ENCODE results near the gene C5orf52. TPM values are rescaled to one million over a fixed set of nuclear protein-coding genes. Genes with fewer than 3 reads are reported as not detected.
A peak's percentile ranks its signal among the peaks of the same experiment; 100 is the strongest.
"Not testable (repeated sequence)": the region's sequence is repeated elsewhere in the genome, so short reads cannot be mapped to it uniquely, and the experiment has no call there.

C5orf52 gene
- total RNA-seq, 2 experiments from 2014 or later: not detected

- POLR2A ChIA-PET: no interaction called here
- CTCF ChIA-PET: interaction anchor here (2.4 kb wide), 1 partner anchor 63 kb away, joined by 7 read pairs; the partner anchor contains the start of gene LSM11
- Mint-ChIP-seq H3K27me3 (no peaks in the 10 kb centered on the region), H3K27ac (no peak overlapping the region), H3K36me3 (no peaks in the 10 kb centered on the region), H3K4me3 (no peak overlapping the region), H3K9me3 (no peaks in the 10 kb centered on the region), H3K4me1 (ENCODE audit: low read depth) (no peaks in the 10 kb centered on the region)
- intact Hi-C loops (cut with micrococcal nuclease): no loop called here
- no peak for DNase-seq
Measured at GRCh38 chr5:157680239-157680638, 8.9 kb downstream of the C5orf52 start.

GRCh38 chr5:157681048-157681447, 9.7 kb downstream of the C5orf52 start:
- ChIA-PET POLR2A (no interaction called here), CTCF (interaction anchor here (1.7 to 2.4 kb wide), 2 partner anchors 9 to 62 kb away, joined by 4 to 7 read pairs; partner anchors contain the start of gene LSM11)
- DNase-seq: no peak
- Mint-ChIP-seq H3K27me3 (no peaks in the 10 kb centered on the region), H3K27ac (no peak overlapping the region), H3K36me3 (no peaks in the 10 kb centered on the region), H3K9me3 (no peaks in the 10 kb centered on the region), H3K4me3 (no peak overlapping the region), H3K4me1 (ENCODE audit: low read depth) (no peaks in the 10 kb centered on the region)
- intact Hi-C loops (cut with micrococcal nuclease): no loop called here

DNA sequence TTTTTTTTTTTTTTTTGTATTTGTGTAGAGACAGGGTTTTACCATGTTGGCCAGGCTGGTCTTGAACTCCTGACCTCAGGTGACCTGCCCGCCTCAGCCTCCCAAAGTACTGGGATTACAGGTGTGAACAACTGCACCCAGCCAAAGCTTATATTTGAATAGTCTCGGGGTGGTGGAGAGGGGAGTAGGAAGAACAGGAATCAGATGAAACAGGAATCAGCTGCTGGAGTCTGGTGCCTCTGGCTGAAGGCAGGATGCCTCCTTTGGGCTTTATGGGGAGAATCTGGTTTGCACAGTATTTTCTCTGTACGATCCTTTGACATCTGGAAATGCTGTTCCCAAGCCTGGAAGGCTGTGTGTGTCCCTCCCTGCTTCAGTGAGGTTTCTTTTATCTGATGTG, 10.9 kb downstream of the C5orf52 start:
- no peak overlapping the region for H3K27ac Mint-ChIP-seq
- H3K9me3 Mint-ChIP-seq: no peaks in the 10 kb centered on the region
- no peaks in the 10 kb centered on the region for H3K4me1 Mint-ChIP-seq (ENCODE audit: low read depth)
- DNase-seq: no peak
- H3K27me3 Mint-ChIP-seq: no peaks in the 10 kb centered on the region
- CTCF ChIA-PET: interaction anchor here (1.7 to 2.4 kb wide), 2 partner anchors 8 to 61 kb away, joined by 4 to 7 read pairs; partner anchors contain the start of gene LSM11
- no peaks in the 10 kb centered on the region for H3K36me3 Mint-ChIP-seq
- intact Hi-C loops (cut with micrococcal nuclease): no loop called here
- POLR2A ChIA-PET: no interaction called here
- H3K4me3 Mint-ChIP-seq: no peak overlapping the region

- H3K27me3 Mint-ChIP-seq; H3K4me3 Mint-ChIP-seq; POLR2A ChIA-PET; CTCF ChIA-PET; DNase-seq; H3K27ac Mint-ChIP-seq; H3K9me3 Mint-ChIP-seq; intact Hi-C loops (cut with micrococcal nuclease); H3K36me3 Mint-ChIP-seq; H3K4me1 Mint-ChIP-seq (ENCODE audit: low read depth): not testable (repeated sequence)
Measured at GRCh38 chr5:157686276-157687197, 15.2 kb downstream of the C5orf52 start.

GRCh38 chr5:157687198-157687554, 15.8 kb downstream of the C5orf52 start:
- Mint-ChIP-seq H3K4me1 (ENCODE audit: low read depth) (no peaks in the 10 kb centered on the region), H3K9me3 (no peaks in the 10 kb centered on the region), H3K36me3 (no peaks in the 10 kb centered on the region), H3K27ac (no peak overlapping the region), H3K4me3 (no peak overlapping the region), H3K27me3 (no peaks in the 10 kb centered on the region)
- intact Hi-C loops (cut with micrococcal nuclease): no loop called here
- ChIA-PET CTCF (no interaction called here), POLR2A (no interaction called here)
- no peak for DNase-seq

- Mint-ChIP-seq H3K36me3 (no peaks in the 10 kb centered on the region), H3K27ac (no peak overlapping the region), H3K27me3 (no peaks in the 10 kb centered on the region), H3K4me3 (no peak overlapping the region), H3K9me3 (no peaks in the 10 kb centered on the region), H3K4me1 (ENCODE audit: low read depth) (no peaks in the 10 kb centered on the region)
- peak; percentile 60 for DNase-seq
- intact Hi-C loops (cut with micrococcal nuclease): no loop called here
- ChIA-PET POLR2A (no interaction called here), CTCF (interaction anchor here (0.5 to 1.7 kb wide), 9 partner anchors 9 to 278 kb away, joined by 3 to 8 read pairs (median 3); partner anchors contain the start of gene LSM11)
Measured at GRCh38 chr5:157689942-157690689, 18.8 kb downstream of the C5orf52 start.

DNA sequence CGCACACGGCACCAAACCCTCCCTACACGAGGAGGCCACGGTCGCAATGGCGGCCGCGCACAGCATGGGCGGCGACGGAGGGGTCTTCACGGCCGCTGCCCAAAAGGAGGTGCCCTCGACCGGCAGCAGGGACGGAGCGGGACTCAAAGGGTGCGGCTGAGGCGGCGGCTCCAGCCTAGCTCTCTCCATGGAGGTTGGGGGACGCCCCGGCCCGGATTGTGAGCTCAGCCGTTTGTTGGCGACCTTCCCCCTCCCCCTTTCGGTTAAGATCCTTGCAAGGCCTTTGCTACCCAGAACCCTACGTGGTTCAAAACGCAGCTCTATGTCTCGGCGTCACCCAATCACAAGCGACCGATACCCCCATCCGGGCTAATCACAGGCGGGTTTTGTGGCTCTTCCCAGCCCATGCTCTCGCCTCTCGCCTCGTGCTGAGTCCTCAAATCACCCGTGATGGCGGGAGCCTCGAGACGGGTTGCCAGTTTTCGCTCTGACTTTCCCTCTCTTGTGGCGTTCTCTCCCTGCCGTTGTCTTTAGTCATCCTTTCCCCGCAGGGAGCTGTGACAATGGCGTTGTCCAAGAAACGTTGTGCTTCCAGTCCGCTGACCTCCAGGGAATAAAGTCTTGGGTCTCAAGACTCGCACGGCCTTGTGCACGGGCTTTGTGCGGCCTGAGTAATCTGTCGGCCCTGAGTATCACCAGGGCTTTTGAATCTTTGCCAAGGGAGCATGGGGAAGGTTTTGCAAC, 19.5 kb downstream of the C5orf52 start:
- Mint-ChIP-seq H3K4me1 (ENCODE audit: low read depth) (no peaks in the 10 kb centered on the region), H3K4me3 (peak overlapping the region; percentile 12), H3K27ac (no peak overlapping the region), H3K9me3 (no peaks in the 10 kb centered on the region), H3K27me3 (no peaks in the 10 kb centered on the region), H3K36me3 (no peaks in the 10 kb centered on the region)
- intact Hi-C loops (cut with micrococcal nuclease): no loop called here
- DNase-seq: no peak
- ChIA-PET CTCF (interaction anchor here (0.9 to 1.7 kb wide), 6 partner anchors 9 to 278 kb away, joined by 3 to 8 read pairs (median 4); partner anchors contain the start of gene LSM11), POLR2A (no interaction called here)

- intact Hi-C loops (cut with micrococcal nuclease); H3K27me3 Mint-ChIP-seq; CTCF ChIA-PET: not testable (repeated sequence)
Measured at GRCh38 chr5:157693816-157694215, 22.5 kb downstream of the C5orf52 start.

GRCh38 chr5:157696154-157696553, 24.8 kb downstream of the C5orf52 start:
- CTCF ChIA-PET; H3K36me3 Mint-ChIP-seq; H3K27me3 Mint-ChIP-seq; POLR2A ChIA-PET; H3K4me3 Mint-ChIP-seq; DNase-seq; H3K27ac Mint-ChIP-seq; intact Hi-C loops (cut with micrococcal nuclease); H3K4me1 Mint-ChIP-seq (ENCODE audit: low read depth): not testable (repeated sequence)
- peaks cover 19% of the 10 kb centered on the region for H3K9me3 Mint-ChIP-seq

More at GRCh38 chr5:157693816-157694215, 22.5 kb downstream of the C5orf52 start:
- DNase-seq; H3K4me1 Mint-ChIP-seq (ENCODE audit: low read depth); POLR2A ChIA-PET; H3K4me3 Mint-ChIP-seq; H3K27ac Mint-ChIP-seq; H3K36me3 Mint-ChIP-seq: not testable (repeated sequence)
- H3K9me3 Mint-ChIP-seq: peaks cover 15% of the 10 kb centered on the region

GRCh38 chr5:157698674-157699073, 27.3 kb downstream of the C5orf52 start:
- H3K4me1 Mint-ChIP-seq (ENCODE audit: low read depth); POLR2A ChIA-PET; H3K4me3 Mint-ChIP-seq; DNase-seq; H3K27me3 Mint-ChIP-seq; intact Hi-C loops (cut with micrococcal nuclease); H3K27ac Mint-ChIP-seq; H3K36me3 Mint-ChIP-seq: not testable (repeated sequence)
- peaks cover 22% of the 10 kb centered on the region for H3K9me3 Mint-ChIP-seq
- CTCF ChIA-PET: interaction anchor here (1.0 kb wide), 1 partner anchor 21 kb away, joined by 3 read pairs; no protein-coding TSS in a partner anchor

DNA sequence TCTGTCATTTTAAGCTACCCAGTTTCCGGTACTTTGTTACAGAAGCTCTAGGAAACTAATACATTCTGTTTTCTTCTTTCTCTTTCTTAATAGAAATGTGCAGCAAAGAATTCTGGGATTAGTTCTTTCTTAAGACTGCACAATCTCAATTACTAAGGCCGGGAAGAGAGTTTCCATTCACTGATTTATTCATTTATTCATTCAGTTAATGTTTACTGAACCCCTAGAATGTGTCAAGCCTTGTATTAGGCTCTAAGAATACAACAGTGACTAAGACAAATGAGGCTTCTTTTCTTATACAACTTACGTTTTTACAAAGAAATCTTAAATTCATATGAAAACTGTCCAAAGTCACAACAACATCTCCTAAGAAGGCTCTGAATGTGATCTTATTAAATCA, 32.4 kb downstream of the C5orf52 start:
- Mint-ChIP-seq H3K9me3 (peaks cover 7% of the 10 kb centered on the region), H3K27ac (no peak overlapping the region), H3K4me3 (no peak overlapping the region), H3K36me3 (no peaks in the 10 kb centered on the region), H3K27me3 (no peaks in the 10 kb centered on the region), H3K4me1 (ENCODE audit: low read depth) (no peaks in the 10 kb centered on the region)
- no peak for DNase-seq
- ChIA-PET CTCF (no interaction called here), POLR2A (no interaction called here)
- intact Hi-C loops (cut with micrococcal nuclease): no loop called here

GRCh38 chr5:157708866-157709265, 37.5 kb downstream of the C5orf52 start:
- ChIA-PET POLR2A (no interaction called here), CTCF (interaction anchor here (0.7 to 1.1 kb wide), 2 partner anchors 10 to 380 kb away, joined by 3 to 7 read pairs; no protein-coding TSS in a partner anchor)
- no peak overlapping the region for H3K27ac Mint-ChIP-seq
- H3K36me3 Mint-ChIP-seq: no peaks in the 10 kb centered on the region
- no peak overlapping the region for H3K4me3 Mint-ChIP-seq
- H3K4me1 Mint-ChIP-seq (ENCODE audit: low read depth): peaks cover 12% of the 10 kb centered on the region
- peaks cover 1% of the 10 kb centered on the region for H3K27me3 Mint-ChIP-seq
- no peak for DNase-seq
- H3K9me3 Mint-ChIP-seq: no peaks in the 10 kb centered on the region
- intact Hi-C loops (cut with micrococcal nuclease): no loop called here
